Measurements from ENCODE around the gene CCDC68.

- no peak for TF ChIP-seq CTCF (IDR thresholded peaks at IDR 0.05; ENCODE audit: low read length)
- no peak for TF ChIP-seq EZH2 (optimal IDR thresholded peaks at IDR 0.05; ENCODE audit: low read depth, low read length)
- no peak for TF ChIP-seq EZH2phosphoT487 (IDR thresholded peaks at IDR 0.05; ENCODE audit: low read length)
These were observed 5.5 kb upstream of the CCDC68 start for GRCh38 chr18:54964741-54965140.

Measured in MM.1S (cell line).